Activated T-helper 1 cell treated with anti-CD3 and anti-CD28 coated beads, Interleukin-2, amount 50 U/mL, for 16 hours (primary cell): ENCODE measurements around the gene RFX2.

ENCODE experiments used
- DNase-seq, 2 donors: peaks; one replicate each; pipeline ENCODE4 v3.0.0-alpha.2; 2020; ENCODE audit warnings: low read depth in 1 of 2, low spot score in 1 of 2

The RFX2 gene

GRCh38 chr19:6105444-6105843, 4.9 kb downstream of the RFX2 start:
- no peak for DNase-seq

- DNase-seq = no peak
These were observed 6.4 kb downstream of the RFX2 start for GRCh38 chr19:6103894-6104293.

GRCh38 chr19:6103217-6103644, 7.1 kb downstream of the RFX2 start:
- DNase-seq = no peak

GRCh38 chr19:6101991-6102390, 8.3 kb downstream of the RFX2 start:
- no peak for DNase-seq

- no peak for DNase-seq
These were observed 8.9 kb downstream of the RFX2 start for GRCh38 chr19:6101291-6101825.

- DNase-seq = no peak
These were observed 9.9 kb downstream of the RFX2 start for GRCh38 chr19:6100284-6100915.

- no peak for DNase-seq
These were observed 10.7 kb downstream of the RFX2 start for GRCh38 chr19:6099599-6099998.

- no peak for DNase-seq
These were observed 11.3 kb downstream of the RFX2 start for GRCh38 chr19:6099033-6099432.

GRCh38 chr19:6098574-6098973, 11.7 kb downstream of the RFX2 start:
- no peak for DNase-seq

- DNase-seq = no peak
These were observed 12.4 kb downstream of the RFX2 start for GRCh38 chr19:6097911-6098310.

GRCh38 chr19:6095760-6096159, 14.5 kb downstream of the RFX2 start:
- DNase-seq = no peak

GRCh38 chr19:6092329-6093286, 17.7 kb downstream of the RFX2 start:
- DNase-seq = no peak

- no peak for DNase-seq
These were observed 18.5 kb downstream of the RFX2 start for GRCh38 chr19:6091771-6092291.

GRCh38 chr19:6090634-6091033, 19.7 kb downstream of the RFX2 start:
- DNase-seq = no peak

- DNase-seq = no peak
These were observed 21.7 kb downstream of the RFX2 start for GRCh38 chr19:6088602-6089049.

- DNase-seq = no peak
These were observed 23.2 kb downstream of the RFX2 start for GRCh38 chr19:6087074-6087571.

- DNase-seq = no peak
These were observed 24.1 kb downstream of the RFX2 start for GRCh38 chr19:6086068-6086788.

- DNase-seq = no peak
These were observed 25.5 kb downstream of the RFX2 start for GRCh38 chr19:6084821-6085220.

- DNase-seq = no peak
These were observed 31.2 kb downstream of the RFX2 start for GRCh38 chr19:6079107-6079506.

- no peak for DNase-seq
These were observed 32.2 kb downstream of the RFX2 start for GRCh38 chr19:6078068-6078467.
